NCI-H1105 (cell line): ENCODE results near the gene CBFA2T3.

ENCODE experiments used
- DNase-seq: peaks from one replicate; lab custom pipeline; 2025; lab: John Stamatoyannopoulos, UW

Gene CBFA2T3

DNA sequence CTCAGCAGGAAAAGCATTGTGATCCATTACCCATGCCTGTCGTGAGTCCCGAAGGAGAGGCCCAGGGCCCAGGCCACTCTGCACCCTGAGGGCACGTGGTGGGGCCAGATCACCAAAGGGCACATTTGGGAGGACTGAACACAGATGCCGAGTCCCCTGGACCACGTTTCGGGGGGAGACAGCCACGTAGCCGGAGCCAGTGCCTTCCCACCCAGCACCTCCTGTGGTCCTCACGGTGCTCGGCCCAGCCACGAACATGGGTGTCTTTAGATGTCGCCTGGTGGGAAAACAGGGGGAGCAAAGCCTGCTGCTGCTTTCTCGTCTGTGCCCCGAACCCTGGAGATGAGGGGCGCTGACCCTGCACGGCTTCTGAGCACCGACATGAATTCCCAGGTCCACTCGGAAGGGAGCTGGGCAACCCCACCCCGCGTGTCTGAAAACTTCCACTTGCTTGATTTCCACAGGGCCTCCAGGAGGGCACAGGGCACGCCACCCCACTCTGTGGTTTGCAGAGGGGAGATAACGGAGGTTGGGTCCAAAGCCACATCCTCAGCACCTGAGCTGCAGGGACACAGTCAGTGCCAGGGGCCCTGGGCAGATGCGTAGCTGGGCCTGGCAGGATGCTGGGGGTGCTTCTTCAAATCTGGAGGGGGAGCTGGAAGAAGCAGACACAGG lies 14.4 kb downstream of the CBFA2T3 start:
- DNase-seq, result no peak

GRCh38 chr16:88961011-88961410 lies 16.0 kb downstream of the CBFA2T3 start:
- DNase-seq, result no peak

DNA sequence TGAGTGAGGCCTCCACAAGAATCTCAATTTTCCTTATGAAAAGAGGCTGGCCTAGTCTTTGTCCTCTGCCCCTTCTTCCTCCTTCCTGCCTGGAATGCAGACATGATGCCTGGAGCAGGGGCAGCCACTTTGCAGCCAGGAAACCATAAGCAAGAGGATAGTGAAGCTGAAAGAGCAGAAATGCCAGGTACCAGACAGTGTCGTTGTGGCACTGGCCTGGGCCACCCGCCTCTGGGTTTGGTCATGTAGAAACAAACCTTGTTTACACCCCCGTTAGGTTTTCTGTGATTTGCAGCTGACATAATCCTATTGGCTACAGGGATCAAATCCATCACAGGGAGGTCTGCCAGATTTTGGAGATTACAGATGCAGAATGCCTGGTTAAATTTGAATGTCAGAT lies 16.5 kb downstream of the CBFA2T3 start:
- DNase-seq, result no peak

GRCh38 chr16:88959022-88959421 lies 18.0 kb downstream of the CBFA2T3 start:
- no peak for DNase-seq

GRCh38 chr16:88957887-88958577 lies 19.0 kb downstream of the CBFA2T3 start:
- DNase-seq, result no peak

DNA sequence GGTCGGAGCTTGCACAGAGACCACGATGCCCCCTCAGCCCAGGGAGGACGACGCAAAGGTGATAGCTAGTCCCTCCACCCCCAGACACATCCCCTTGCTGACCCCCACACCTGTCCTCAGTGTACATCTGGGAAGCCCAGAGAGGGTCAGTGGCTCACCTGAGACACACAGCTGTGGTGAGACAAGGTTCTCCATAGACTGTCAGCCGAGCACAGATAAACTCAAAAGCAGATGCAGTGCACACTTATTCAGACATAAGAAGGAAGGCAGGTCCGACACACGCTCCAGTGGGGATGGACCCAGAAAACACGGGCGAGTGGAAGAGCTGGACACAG lies 19.6 kb downstream of the CBFA2T3 start:
- DNase-seq, result no peak

GRCh38 chr16:88956546-88957432 lies 20.2 kb downstream of the CBFA2T3 start:
- DNase-seq, result no peak

GRCh38 chr16:88955906-88956305 lies 21.1 kb downstream of the CBFA2T3 start:
- no peak for DNase-seq

DNA sequence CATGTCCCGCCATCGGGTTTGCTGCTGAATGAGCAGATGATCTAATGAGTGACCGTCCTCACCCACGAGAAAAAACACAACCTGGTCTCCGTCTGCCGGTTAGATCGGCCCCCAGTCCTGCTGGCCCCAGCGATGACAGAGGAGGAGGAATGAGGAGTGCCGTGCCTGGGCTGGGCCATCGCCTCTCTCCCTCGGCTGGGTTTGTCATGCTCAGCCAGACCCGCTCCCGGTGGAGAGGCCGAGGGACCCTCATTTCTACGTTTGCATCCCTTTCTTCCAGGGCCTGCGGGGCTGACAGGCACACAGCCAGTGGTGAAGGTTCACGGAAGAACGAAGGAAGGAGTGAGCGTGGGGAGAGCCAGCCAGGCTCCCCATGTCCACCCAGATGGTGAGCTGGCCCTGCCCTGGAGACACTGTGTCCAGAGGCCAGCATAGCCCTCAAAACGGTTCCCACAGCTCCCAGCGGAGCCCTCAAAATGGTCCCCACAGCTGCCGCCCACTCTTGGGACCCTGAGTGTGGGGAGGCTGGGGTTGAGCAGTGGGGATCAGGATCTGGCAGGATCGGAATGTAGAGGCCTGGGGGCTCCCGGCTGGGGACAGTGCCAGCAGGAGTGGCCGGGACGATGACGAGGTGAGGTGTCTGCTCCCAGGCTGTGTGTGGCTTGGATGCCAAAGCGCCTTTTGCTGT lies 23.9 kb downstream of the CBFA2T3 start:
- DNase-seq, result no peak

GRCh38 chr16:88951989-88952388 lies 25.0 kb downstream of the CBFA2T3 start:
- no peak for DNase-seq

DNA sequence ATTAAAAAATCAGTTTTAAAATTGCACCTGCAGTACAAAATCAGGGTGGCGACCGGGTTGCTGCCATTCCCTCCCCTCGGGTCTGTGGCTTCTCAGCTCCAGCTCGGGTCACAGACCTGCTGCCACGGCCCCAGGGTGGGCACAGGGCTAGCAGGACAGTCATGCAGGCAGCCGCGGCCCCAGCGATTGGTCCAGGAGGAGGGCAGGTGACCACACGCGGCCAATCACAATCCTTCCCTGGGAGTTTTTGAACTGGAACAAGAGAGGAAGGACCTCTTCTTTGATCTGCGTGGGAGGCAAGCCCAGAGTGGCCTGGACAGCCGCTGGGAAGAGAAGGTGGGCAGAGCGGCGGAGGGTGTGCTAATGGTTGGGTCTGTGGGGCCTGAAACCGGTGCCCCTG lies 25.5 kb downstream of the CBFA2T3 start:
- no peak for DNase-seq

DNA sequence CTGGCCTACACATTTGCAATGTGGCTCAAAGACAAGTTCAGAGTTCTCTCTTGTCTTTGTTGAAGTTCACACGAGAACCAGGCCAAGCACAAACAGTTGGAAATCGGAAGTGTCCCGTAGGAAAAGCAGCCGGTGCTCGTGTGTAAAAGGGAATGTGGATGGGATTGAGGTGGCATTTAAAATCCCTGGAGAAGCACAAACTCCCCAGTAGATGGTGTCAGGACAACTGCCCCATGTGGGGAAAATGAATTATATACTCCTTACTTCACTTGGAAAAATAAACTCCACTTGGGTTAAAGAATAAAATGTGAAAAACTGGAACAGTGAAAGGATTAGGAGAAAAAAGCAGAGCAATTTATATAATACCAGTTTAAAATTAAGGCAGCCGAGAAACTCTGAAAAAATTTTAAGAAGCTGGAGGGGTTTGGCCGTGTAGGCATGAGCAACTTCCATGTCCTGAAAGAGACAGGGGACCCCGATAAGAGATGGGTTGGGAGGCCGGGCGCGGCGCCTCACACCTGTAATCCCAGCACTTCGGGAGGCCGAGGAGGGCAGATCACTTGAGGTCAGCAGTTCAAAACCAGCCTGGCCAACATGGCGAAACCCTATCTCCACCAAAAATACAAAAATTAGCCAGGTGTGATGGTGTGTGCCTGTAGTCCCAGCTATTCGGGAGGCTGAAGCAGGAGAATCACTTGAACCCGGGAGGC lies 28.1 kb downstream of the CBFA2T3 start:
- DNase-seq, result no peak

- DNase-seq, result no peak
These were observed 31.5 kb downstream of the CBFA2T3 start for GRCh38 chr16:88945473-88945872.

GRCh38 chr16:88943741-88944140 lies 33.3 kb downstream of the CBFA2T3 start:
- DNase-seq, result no peak

- no peak for DNase-seq
These were observed 33.8 kb downstream of the CBFA2T3 start for GRCh38 chr16:88943131-88943664.

GRCh38 chr16:88941913-88942909 lies 34.8 kb downstream of the CBFA2T3 start:
- DNase-seq, result no peak

- DNase-seq, result no peak
These were observed 35.9 kb downstream of the CBFA2T3 start for GRCh38 chr16:88940862-88941817.

- no peak for DNase-seq
These were observed 36.8 kb downstream of the CBFA2T3 start for GRCh38 chr16:88939972-88940861.
